Ovary (tissue), 3 donors: ENCODE data around the gene THSD8.

Experiments used
- CTCF ChIP-seq, 3 donors: fragments of 450-650 bp in 2 of 3; fragments of 200-600 bp in 1 of 3; IDR thresholded peaks; one replicate each; pipeline versions ENCODE4 v1.5.1 to v1.8.0; 2016 to 2022; ENCODE audit warnings: antibody characterized with exemption in 3 of 3, mild to moderate bottlenecking in 1 of 3
- POLR2A ChIP-seq: fragments of 450-650 bp; IDR thresholded peaks from one replicate; pipeline ENCODE4 v1.6.1; 2017; ENCODE audit warnings: antibody characterized with exemption, mild to moderate bottlenecking, moderate library complexity
- donor health status: DM: no; HTN: no; CAD: no.

DNA sequence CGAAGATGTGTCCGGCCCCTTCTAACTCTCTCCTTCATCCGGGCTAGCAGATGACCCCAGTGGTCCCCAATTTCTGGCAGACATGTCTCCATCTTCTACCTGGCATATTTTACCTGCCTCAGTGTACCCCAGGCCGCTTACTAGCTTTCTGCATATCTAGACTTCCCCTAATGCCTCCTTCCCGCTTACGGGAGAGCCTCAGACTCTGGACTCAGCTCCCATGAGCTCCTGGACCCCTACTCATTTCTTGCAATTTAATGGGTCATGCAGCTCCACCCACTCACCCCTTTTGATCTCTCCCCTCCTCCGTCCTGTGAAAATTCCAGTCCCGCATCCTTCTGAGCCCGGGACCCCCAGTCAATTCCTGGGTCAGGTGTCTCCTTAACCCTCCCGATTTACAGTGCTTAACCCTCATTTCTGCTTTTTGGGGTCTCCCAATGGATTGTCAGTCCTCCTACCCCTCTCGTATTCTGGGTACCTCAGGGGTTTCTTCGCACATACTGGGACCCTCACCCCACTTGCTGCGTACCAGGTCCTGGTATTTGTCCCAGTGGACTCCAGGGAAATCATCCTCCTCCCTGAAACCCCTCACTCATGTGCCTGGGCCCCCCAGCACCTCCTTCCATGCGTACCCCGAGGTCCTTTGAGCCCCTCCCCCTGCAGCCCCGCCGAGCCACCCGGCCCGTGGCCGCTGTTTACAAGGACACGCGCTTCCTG lies 11.1 kb upstream of the THSD8 start:
- TF ChIP-seq CTCF (IDR thresholded peaks at IDR 0.05) (no peak), POLR2A (no peak)
